Natural killer cell (primary cell): ENCODE data around the gene ATP2C2. TPM values are rescaled to one million over a fixed set of nuclear protein-coding genes. Genes with fewer than 3 reads are reported as not detected.

ENCODE experiments used
- ATAC-seq, 3 donors: fragments of 150-1000 bp in 2 of 3; fragments of 200-7000 bp in 1 of 3; cut with Tn5 transposase; 1 replicate in 1 of 3; 2 replicates in 2 of 3; pipeline ENCODE4 v1.10.0; 2021; ENCODE audit warnings: mild to moderate bottlenecking in 2 of 3, moderate library complexity in 2 of 3
- DNase-seq, 2 donors: peaks; one replicate each; pipeline versions ENCODE4 v3.0.0 to v3.0.0-alpha.2; 2013 to 2021; ENCODE audit warnings: mixed read lengths in 1 of 2
- H3K27ac ChIP-seq: one replicate; pipeline ENCODE4 v1.5.1; 2013; ENCODE audit warnings: mild to moderate bottlenecking, low read length
- H3K27me3 ChIP-seq: one replicate; pipeline ENCODE4 v1.6.1; 2013; ENCODE audit warnings: low read length; ENCODE audit not compliant: control insufficient read depth, insufficient read depth
- H3K36me3 ChIP-seq: one replicate; pipeline ENCODE4 v1.6.1; 2013; ENCODE audit warnings: low read length; ENCODE audit not compliant: control insufficient read depth, insufficient read depth
- H3K4me1 ChIP-seq: one replicate; pipeline ENCODE4 v1.6.1; 2013; ENCODE audit warnings: low read length; ENCODE audit not compliant: control insufficient read depth, insufficient read depth
- H3K4me3 ChIP-seq: one replicate; pipeline ENCODE4 v1.5.1; 2013; ENCODE audit warnings: low read length
- H3K9me3 ChIP-seq: one replicate; pipeline ENCODE4 v1.6.1; 2013; ENCODE audit warnings: low read length; ENCODE audit not compliant: control insufficient read depth, insufficient read depth
- H3K27ac Mint-ChIP-seq, 2 donors: one replicate each; pipeline ENCODE4 v1.8.0; 2022; ENCODE audit warnings: mild to moderate bottlenecking in 2 of 2, mixed read lengths in 2 of 2, moderate library complexity in 1 of 2
- H3K27me3 Mint-ChIP-seq, 2 donors: one replicate each; pipeline ENCODE4 v1.8.0; 2022; ENCODE audit warnings: low read depth in 2 of 2, mixed read lengths in 2 of 2
- H3K36me3 Mint-ChIP-seq: one replicate; pipeline ENCODE4 v1.8.0; 2022; ENCODE audit warnings: mixed read lengths
- H3K4me1 Mint-ChIP-seq, 2 donors: one replicate each; pipeline ENCODE4 v1.8.0; 2022; ENCODE audit warnings: mixed read lengths in 2 of 2
- H3K4me3 Mint-ChIP-seq: one replicate; pipeline ENCODE4 v1.8.0; 2022; ENCODE audit warnings: mild to moderate bottlenecking, moderate library complexity, mixed read lengths
- H3K9me3 Mint-ChIP-seq, 2 donors: one replicate each; pipeline ENCODE4 v1.8.0; 2022; ENCODE audit warnings: mixed read lengths in 2 of 2
- CTCF ChIP-seq: fragments of 200-600 bp; IDR thresholded peaks from one replicate; pipeline ENCODE4 v1.8.0; 2022; ENCODE audit warnings: antibody characterized with exemption
- WGBS: methylation state at CpG from one replicate; pipeline ENCODE4 v1.1.7; 2013; ENCODE audit warnings: missing lambda C conversion rate; ENCODE audit not compliant: insufficient coverage; 5-methylcytosine and 5-hydroxymethylcytosine counted together
- intact Hi-C: fragments of 100-400 bp; cut with micrococcal nuclease; formaldehyde crosslinking; loops from one replicate; pipeline ENCODE4 v1.14.2; 2022
- total RNA-seq, 4 donors: library from RNA; stranded (reverse); fragments of 120-200 nt in 1 of 4; gene quantifications; one replicate each; pipeline versions ENCODE4 v1.2.3 to v1.2.4, GENCODE V29; 2013 to 2022

ATP2C2 gene
- total RNA-seq, 3 donors from 2014 or later (not counting 1 experiment from before 2014, with no cell fraction given): not detected

- Histone ChIP-seq H3K9me3 (no peaks in the 10 kb centered on the region), H3K27ac (no peak overlapping the region), H3K4me1 (no peaks in the 10 kb centered on the region), H3K4me3 (no peak overlapping the region), H3K36me3 (no peaks in the 10 kb centered on the region), H3K27me3 (no peaks in the 10 kb centered on the region)
- Mint-ChIP-seq H3K27ac (no peak overlapping the region), H3K27me3 (no peaks in the 10 kb centered on the region), H3K4me3 (no peak overlapping the region), H3K4me1 (peaks cover 4 to 8% of the 10 kb centered on the region in 2 donors), H3K36me3 (no peaks in the 10 kb centered on the region), H3K9me3 (no peaks in the 10 kb centered on the region)
- DNase-seq (no peak), ATAC-seq (no peak)
- TF ChIP-seq CTCF: no peak
- 92% methylated on average over 15 of the region's 17 CpGs for WGBS
- intact Hi-C loops: no loop called here
These were observed 118.4 kb downstream of the ATP2C2 start for GRCh38 chr16:84486551-84487235.

- H3K4me3 Mint-ChIP-seq: no peak overlapping the region
- no peaks in the 10 kb centered on the region for H3K27me3 ChIP-seq
- ATAC-seq (no peak), DNase-seq (no peak)
- no peaks in the 10 kb centered on the region for H3K9me3 Mint-ChIP-seq
- intact Hi-C loops: no loop called here
- WGBS: 90% methylated on average over 8 of the region's 8 CpGs
- H3K36me3 ChIP-seq: no peaks in the 10 kb centered on the region
- H3K9me3 ChIP-seq: no peaks in the 10 kb centered on the region
- no peak overlapping the region for H3K27ac Mint-ChIP-seq
- peaks cover 4 to 8% of the 10 kb centered on the region in 2 donors for H3K4me1 Mint-ChIP-seq
- H3K4me3 ChIP-seq: no peak overlapping the region
- H3K27me3 Mint-ChIP-seq: no peaks in the 10 kb centered on the region
- H3K27ac ChIP-seq: no peak overlapping the region
- no peaks in the 10 kb centered on the region for H3K36me3 Mint-ChIP-seq
- H3K4me1 ChIP-seq: no peaks in the 10 kb centered on the region
- TF ChIP-seq CTCF: no peak
These were observed 119.0 kb downstream of the ATP2C2 start for GRCh38 chr16:84487358-84487757.

- no peaks in the 10 kb centered on the region for H3K27me3 Mint-ChIP-seq
- no peaks in the 10 kb centered on the region for H3K4me1 ChIP-seq
- no peak overlapping the region for H3K4me3 Mint-ChIP-seq
- no peaks in the 10 kb centered on the region for H3K9me3 Mint-ChIP-seq
- H3K36me3 Mint-ChIP-seq: no peaks in the 10 kb centered on the region
- no peak overlapping the region for H3K27ac ChIP-seq
- ATAC-seq (no peak), DNase-seq (no peak)
- H3K36me3 ChIP-seq: no peaks in the 10 kb centered on the region
- no peaks in the 10 kb centered on the region for H3K27me3 ChIP-seq
- no peak overlapping the region for H3K4me3 ChIP-seq
- 70% methylated on average over 8 of the region's 8 CpGs for WGBS
- intact Hi-C loops: no loop called here
- H3K27ac Mint-ChIP-seq: no peak overlapping the region
- no peaks in the 10 kb centered on the region for H3K9me3 ChIP-seq
- H3K4me1 Mint-ChIP-seq: peaks cover 4 to 8% of the 10 kb centered on the region in 2 donors
- no peak for TF ChIP-seq CTCF
These were observed 120.8 kb downstream of the ATP2C2 start for GRCh38 chr16:84489131-84489530.

- H3K4me1 Mint-ChIP-seq: no peaks in the 10 kb centered on the region
- Histone ChIP-seq H3K36me3 (peaks cover 5% of the 10 kb centered on the region), H3K4me1 (no peaks in the 10 kb centered on the region), H3K27ac (no peak overlapping the region), H3K27me3 (no peaks in the 10 kb centered on the region), H3K9me3 (no peaks in the 10 kb centered on the region), H3K4me3 (no peak overlapping the region)
- DNase-seq (no peak), ATAC-seq (no peak)
- H3K4me3 Mint-ChIP-seq: no peak overlapping the region
- TF ChIP-seq CTCF: no peak
- no peak overlapping the region for H3K27ac Mint-ChIP-seq
- H3K36me3 Mint-ChIP-seq: peaks cover 7% of the 10 kb centered on the region
- no peaks in the 10 kb centered on the region for H3K9me3 Mint-ChIP-seq
- WGBS: 94% methylated on average over 11 of the region's 11 CpGs
- no peaks in the 10 kb centered on the region for H3K27me3 Mint-ChIP-seq
- intact Hi-C loops: no loop called here
These were observed 127.2 kb downstream of the ATP2C2 start for GRCh38 chr16:84495506-84495905.
